Measurements from ENCODE around the gene RECQL.
"Not testable (repeated sequence)": the region's sequence is repeated elsewhere in the genome, so short reads cannot be mapped to it uniquely, and the experiment has no call there.

Gene RECQL

DNA sequence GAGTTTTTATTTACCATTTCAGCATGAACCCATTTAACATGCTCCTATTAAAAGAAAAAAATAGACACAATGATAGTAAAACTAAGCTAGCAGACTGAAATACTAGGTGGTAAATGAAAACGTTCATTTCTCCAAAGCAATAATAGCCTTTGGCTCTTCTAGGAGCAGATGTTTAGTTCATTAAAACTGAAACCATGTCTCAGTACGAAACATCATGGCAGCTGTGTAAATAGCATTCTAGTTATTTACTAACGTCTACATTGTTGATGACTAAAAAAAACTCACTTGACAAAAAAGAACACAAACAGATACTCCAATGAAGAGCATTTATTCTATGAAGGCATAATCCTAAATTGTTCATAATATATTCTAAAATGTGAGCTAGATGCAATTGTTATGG, 17.9 kb downstream of the RECQL start:
- Histone ChIP-seq H3K4me1 (ENCODE audit: insufficient read depth, low read length) (no peaks in the 10 kb centered on the region), H2AFZ (ENCODE audit: low read depth, low read length) (no peak overlapping the region), H3K4me3 (ENCODE audit: low read length) (no peak overlapping the region), H3K9me3 (ENCODE audit: low read length) (no peaks in the 10 kb centered on the region), H3K27me3 (ENCODE audit: insufficient read depth, low read length) (no peaks in the 10 kb centered on the region), H3K36me3 (ENCODE audit: insufficient read depth, low read length) (peaks cover 60% of the 10 kb centered on the region)

DNA sequence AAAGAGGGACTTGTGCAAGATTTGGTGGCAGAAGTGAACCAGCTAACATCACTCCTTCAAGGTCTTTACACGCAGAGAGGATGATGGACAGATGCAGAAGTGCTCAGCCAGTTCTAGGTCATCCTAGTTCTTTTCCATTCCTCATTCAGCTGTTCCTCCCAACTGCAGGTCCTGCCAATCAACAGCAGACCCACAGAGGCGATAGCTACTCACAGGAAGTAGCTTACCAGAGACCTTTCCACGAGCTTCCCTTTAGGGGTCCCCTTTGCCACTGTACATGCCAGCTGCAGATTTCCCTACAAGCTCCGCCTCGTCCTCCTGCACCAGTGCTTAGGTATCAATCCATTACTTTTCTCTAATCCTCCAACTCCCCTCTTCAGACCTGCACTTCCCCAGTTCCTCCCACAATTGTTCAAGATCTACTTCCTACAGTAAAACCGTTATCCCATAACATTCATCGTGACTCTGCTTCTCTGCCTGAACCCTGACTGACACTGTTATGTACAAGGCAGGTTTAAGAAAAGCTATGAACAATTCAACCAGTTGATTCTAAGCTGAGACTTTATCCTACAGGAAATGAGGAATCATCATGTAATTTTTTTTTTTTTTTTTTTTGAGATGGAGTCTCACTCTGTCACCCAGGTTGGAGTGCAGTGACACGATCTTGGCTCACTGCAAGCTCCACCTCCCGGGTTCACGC, 22.5 kb downstream of the RECQL start:
- Histone ChIP-seq H3K36me3 (ENCODE audit: insufficient read depth, low read length) (peaks cover 74% of the 10 kb centered on the region), H3K4me1 (ENCODE audit: insufficient read depth, low read length) (no peaks in the 10 kb centered on the region), H3K27me3 (ENCODE audit: insufficient read depth, low read length) (no peaks in the 10 kb centered on the region), H3K9me3 (ENCODE audit: low read length) (no peaks in the 10 kb centered on the region), H3K4me3 (ENCODE audit: low read length) (no peak overlapping the region), H2AFZ (ENCODE audit: low read depth, low read length) (no peak overlapping the region)

DNA sequence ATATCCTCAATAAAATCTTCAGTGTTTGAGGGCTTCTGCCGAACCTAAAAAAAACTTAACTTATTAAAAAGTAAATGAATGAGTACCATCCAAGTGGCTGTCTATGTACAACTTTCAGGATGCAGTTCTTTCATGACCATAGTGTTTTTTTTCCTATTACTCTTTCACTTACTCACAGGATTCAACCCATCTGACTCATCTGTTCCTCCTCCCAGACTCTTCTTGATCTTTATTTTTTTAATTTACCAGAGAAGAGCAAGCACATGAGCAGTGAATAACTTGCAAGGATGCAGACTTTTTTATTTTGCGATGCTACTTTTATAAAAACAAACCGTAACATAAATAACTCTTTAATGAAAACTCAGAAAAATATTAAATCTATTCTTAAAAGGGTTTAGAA, 24.5 kb downstream of the RECQL start:
- H3K9me3 ChIP-seq (ENCODE audit: low read length) = no peaks in the 10 kb centered on the region
- no peaks in the 10 kb centered on the region for H3K27me3 ChIP-seq (ENCODE audit: insufficient read depth, low read length)
- H3K4me1 ChIP-seq (ENCODE audit: insufficient read depth, low read length) = no peaks in the 10 kb centered on the region
- H3K4me3 ChIP-seq (ENCODE audit: low read length) = no peak overlapping the region
- no peak overlapping the region for H2AFZ ChIP-seq (ENCODE audit: low read depth, low read length)
- peaks cover 76% of the 10 kb centered on the region for H3K36me3 ChIP-seq (ENCODE audit: insufficient read depth, low read length)

GRCh38 chr12:21475552-21475951, 25.9 kb downstream of the RECQL start:
- Histone ChIP-seq H3K9me3 (ENCODE audit: low read length) (no peaks in the 10 kb centered on the region), H3K36me3 (ENCODE audit: insufficient read depth, low read length) (peaks cover 67% of the 10 kb centered on the region), H2AFZ (ENCODE audit: low read depth, low read length) (no peak overlapping the region), H3K4me3 (ENCODE audit: low read length) (no peak overlapping the region), H3K27me3 (ENCODE audit: insufficient read depth, low read length) (no peaks in the 10 kb centered on the region), H3K4me1 (ENCODE audit: insufficient read depth, low read length) (no peaks in the 10 kb centered on the region)

GRCh38 chr12:21472197-21472823, 29.1 kb downstream of the RECQL start:
- H3K4me3 ChIP-seq (ENCODE audit: low read length) = no peak overlapping the region
- no peak overlapping the region for H2AFZ ChIP-seq (ENCODE audit: low read depth, low read length)
- H3K36me3 ChIP-seq (ENCODE audit: insufficient read depth, low read length) = peaks cover 52% of the 10 kb centered on the region
- H3K9me3 ChIP-seq (ENCODE audit: low read length) = no peaks in the 10 kb centered on the region
- H3K27me3 ChIP-seq (ENCODE audit: insufficient read depth, low read length) = no peaks in the 10 kb centered on the region
- H3K4me1 ChIP-seq (ENCODE audit: insufficient read depth, low read length) = no peaks in the 10 kb centered on the region

DNA sequence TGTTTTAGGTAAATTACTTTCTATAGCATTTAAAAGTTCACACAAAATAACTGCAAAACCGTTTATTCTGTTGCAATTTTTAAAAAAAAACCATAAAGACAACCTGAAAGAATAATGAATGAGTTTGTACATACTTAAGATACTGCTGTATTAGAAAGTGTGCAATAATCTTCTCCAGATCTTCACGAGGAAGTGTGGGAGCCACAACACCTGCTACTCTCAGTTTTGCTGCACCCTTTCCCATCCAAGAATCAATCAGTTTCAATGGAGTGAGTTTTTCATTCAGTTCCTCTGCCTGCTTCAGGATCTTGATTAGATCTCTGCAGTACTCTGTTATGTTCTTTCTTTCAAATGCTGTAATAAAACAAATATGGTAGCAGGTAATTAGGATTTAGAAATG, 30.1 kb downstream of the RECQL start:
- peaks cover 49% of the 10 kb centered on the region for H3K36me3 ChIP-seq (ENCODE audit: insufficient read depth, low read length)
- no peak overlapping the region for H3K4me3 ChIP-seq (ENCODE audit: low read length)
- H3K4me1 ChIP-seq (ENCODE audit: insufficient read depth, low read length) = no peaks in the 10 kb centered on the region
- H3K27me3 ChIP-seq (ENCODE audit: insufficient read depth, low read length) = no peaks in the 10 kb centered on the region
- no peak overlapping the region for H2AFZ ChIP-seq (ENCODE audit: low read depth, low read length)
- no peaks in the 10 kb centered on the region for H3K9me3 ChIP-seq (ENCODE audit: low read length)

DNA sequence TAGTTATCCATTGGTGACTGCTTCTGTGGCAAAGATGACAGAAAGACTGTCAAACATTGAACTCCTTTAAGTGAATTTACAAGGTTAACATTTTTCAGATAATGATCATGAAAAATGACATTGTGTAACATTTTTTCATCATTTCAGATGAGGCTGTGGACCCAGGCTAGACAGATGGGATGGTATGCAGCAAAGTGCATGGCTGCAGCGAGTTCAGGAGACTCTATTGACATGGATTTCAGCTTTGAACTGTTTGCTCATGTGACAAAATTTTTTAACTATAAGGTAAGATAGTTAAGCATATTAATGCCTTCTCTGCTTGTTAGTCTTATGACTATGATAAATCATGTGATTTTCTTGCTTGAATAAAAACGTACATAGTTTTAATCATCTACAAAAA, 34.1 kb downstream of the RECQL start:
- not testable (repeated sequence) for H3K27me3 ChIP-seq (ENCODE audit: insufficient read depth, low read length); H3K4me1 ChIP-seq (ENCODE audit: insufficient read depth, low read length); H3K9me3 ChIP-seq (ENCODE audit: low read length); H2AFZ ChIP-seq (ENCODE audit: low read depth, low read length); H3K4me3 ChIP-seq (ENCODE audit: low read length)
- peaks cover 17% of the 10 kb centered on the region for H3K36me3 ChIP-seq (ENCODE audit: insufficient read depth, low read length)

DNA sequence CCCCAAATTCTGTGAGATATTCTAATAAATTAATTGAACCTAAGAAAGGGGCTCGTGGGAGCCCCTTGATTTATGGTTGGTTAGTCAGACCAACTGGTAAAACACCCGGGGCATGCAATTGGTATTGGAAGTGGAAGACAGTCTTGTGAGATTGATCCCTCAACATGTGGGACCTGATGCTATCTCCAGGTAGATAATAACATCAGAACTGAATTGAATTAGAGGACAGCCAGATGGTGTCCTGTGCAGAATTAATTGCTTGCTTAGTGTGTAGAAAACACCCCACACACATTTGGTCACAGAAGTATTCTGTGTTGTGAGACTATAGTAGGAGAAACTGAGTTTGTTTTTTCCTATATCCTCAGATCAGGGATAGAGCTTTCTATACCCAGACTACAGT, 42.0 kb downstream of the RECQL start:
- Histone ChIP-seq H3K9me3 (ENCODE audit: low read length) (no peaks in the 10 kb centered on the region), H3K36me3 (ENCODE audit: insufficient read depth, low read length) (peaks cover 18% of the 10 kb centered on the region), H3K27me3 (ENCODE audit: insufficient read depth, low read length) (no peaks in the 10 kb centered on the region), H3K4me1 (ENCODE audit: insufficient read depth, low read length) (no peaks in the 10 kb centered on the region), H3K4me3 (ENCODE audit: low read length) (no peak overlapping the region), H2AFZ (ENCODE audit: low read depth, low read length) (no peak overlapping the region)

DNA sequence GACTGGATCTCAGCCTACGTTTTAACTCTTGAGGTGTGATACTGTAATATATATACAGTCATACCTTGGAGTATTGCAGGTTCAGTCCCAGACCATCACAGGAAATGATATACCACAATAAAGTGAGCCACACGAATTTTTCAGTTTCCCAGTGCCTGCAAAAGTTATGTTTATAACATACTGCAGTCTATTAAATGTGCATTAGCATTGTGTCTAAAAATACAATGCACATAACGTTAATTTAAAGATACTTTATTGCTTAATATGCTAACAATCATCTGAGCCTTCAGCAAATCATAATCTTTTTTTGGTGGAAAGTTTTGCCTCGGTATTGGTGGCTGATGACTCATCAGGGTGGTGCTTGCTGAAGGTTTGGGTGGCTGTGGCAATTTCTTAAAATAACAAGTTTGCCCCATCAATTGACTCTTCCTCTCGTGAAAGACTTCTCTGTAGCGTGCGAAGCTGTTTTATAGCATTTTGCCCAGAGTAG, 45.1 kb downstream of the RECQL start:
- Histone ChIP-seq H3K4me3 (ENCODE audit: low read length) (no peak overlapping the region), H3K9me3 (ENCODE audit: low read length) (no peaks in the 10 kb centered on the region), H3K4me1 (ENCODE audit: insufficient read depth, low read length) (no peaks in the 10 kb centered on the region), H3K36me3 (ENCODE audit: insufficient read depth, low read length) (peaks cover 11% of the 10 kb centered on the region), H3K27me3 (ENCODE audit: insufficient read depth, low read length) (no peaks in the 10 kb centered on the region), H2AFZ (ENCODE audit: low read depth, low read length) (no peak overlapping the region)

- Histone ChIP-seq H3K4me1 (ENCODE audit: insufficient read depth, low read length) (no peaks in the 10 kb centered on the region), H3K4me3 (ENCODE audit: low read length) (no peak overlapping the region), H3K27me3 (ENCODE audit: insufficient read depth, low read length) (no peaks in the 10 kb centered on the region), H2AFZ (ENCODE audit: low read depth, low read length) (no peak overlapping the region), H3K36me3 (ENCODE audit: insufficient read depth, low read length) (peaks cover 8% of the 10 kb centered on the region), H3K9me3 (ENCODE audit: low read length) (no peaks in the 10 kb centered on the region)
These were observed 48.1 kb downstream of the RECQL start for GRCh38 chr12:21453312-21453852.

DNA sequence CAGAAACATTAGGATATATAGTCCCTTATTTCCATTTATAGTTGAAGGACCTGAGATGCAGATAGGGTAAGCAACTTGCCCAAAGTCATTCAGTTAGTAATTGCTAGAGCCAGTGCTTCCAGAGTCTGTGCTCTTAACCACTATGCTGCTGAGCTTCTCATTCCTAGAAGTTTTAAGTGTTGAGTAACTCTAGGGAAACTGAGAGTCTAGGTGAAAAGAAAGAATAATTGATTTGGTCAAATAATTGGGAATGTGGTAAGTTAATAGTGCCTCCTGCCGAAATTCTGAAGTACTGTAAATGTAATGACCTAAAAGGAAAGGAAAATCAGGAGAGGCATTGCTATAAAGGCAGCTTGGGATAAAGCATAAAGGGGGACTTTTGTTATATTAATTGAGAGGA, 49.9 kb downstream of the RECQL start:
- peaks cover 5% of the 10 kb centered on the region for H3K36me3 ChIP-seq (ENCODE audit: insufficient read depth, low read length)
- no peak overlapping the region for H3K4me3 ChIP-seq (ENCODE audit: low read length)
- H3K9me3 ChIP-seq (ENCODE audit: low read length) = no peaks in the 10 kb centered on the region
- no peaks in the 10 kb centered on the region for H3K27me3 ChIP-seq (ENCODE audit: insufficient read depth, low read length)
- no peaks in the 10 kb centered on the region for H3K4me1 ChIP-seq (ENCODE audit: insufficient read depth, low read length)
- H2AFZ ChIP-seq (ENCODE audit: low read depth, low read length) = no peak overlapping the region

GRCh38 chr12:21444193-21445146, 57.0 kb downstream of the RECQL start:
- no peak overlapping the region for H3K4me3 ChIP-seq (ENCODE audit: low read length)
- H3K36me3 ChIP-seq (ENCODE audit: insufficient read depth, low read length) = peaks cover 6% of the 10 kb centered on the region

GRCh38 chr12:21439347-21439746, 62.1 kb downstream of the RECQL start:
- Histone ChIP-seq H3K4me3 (ENCODE audit: low read length) (no peak overlapping the region), H3K36me3 (ENCODE audit: insufficient read depth, low read length) (no peaks in the 10 kb centered on the region)

More at GRCh38 chr12:21444193-21445146, 57.0 kb downstream of the RECQL start:
- H3K27me3 ChIP-seq (ENCODE audit: insufficient read depth, low read length) = no peaks in the 10 kb centered on the region
- no peaks in the 10 kb centered on the region for H3K9me3 ChIP-seq (ENCODE audit: low read length)
- H2AFZ ChIP-seq (ENCODE audit: low read depth, low read length) = no peak overlapping the region
- no peaks in the 10 kb centered on the region for H3K4me1 ChIP-seq (ENCODE audit: insufficient read depth, low read length)

More at GRCh38 chr12:21439347-21439746, 62.1 kb downstream of the RECQL start:
- H2AFZ ChIP-seq (ENCODE audit: low read depth, low read length) = no peak overlapping the region
- H3K27me3 ChIP-seq (ENCODE audit: insufficient read depth, low read length) = peaks cover 5% of the 10 kb centered on the region
- H3K4me1 ChIP-seq (ENCODE audit: insufficient read depth, low read length) = peaks cover 3% of the 10 kb centered on the region
- H3K9me3 ChIP-seq (ENCODE audit: low read length) = no peaks in the 10 kb centered on the region
